WTC11 (cell line): ENCODE results near the gene BAIAP3. TPM values are rescaled to one million over a fixed set of nuclear protein-coding genes. Genes with fewer than 3 reads are reported as not detected.

Experiments
- ATAC-seq: fragments of 200-7000 bp; cut with Tn5 transposase; 2 replicates; pipeline ENCODE4 v1.10.0; 2021; ENCODE audit warnings: mild to moderate bottlenecking, moderate library complexity
- CTCF ChIA-PET: fragments of 300-600 bp; sonication (Branson Sonifier 250); formaldehyde crosslinking; loops from one replicate; lab custom pipeline; 2021; ENCODE audit warnings: antibody characterized with exemption; lab: Charles Lee
- POLR2A ChIA-PET: fragments of 350-600 bp; sonication (Branson Sonifier 250); formaldehyde crosslinking; loops from one replicate; lab custom pipeline; 2021; ENCODE audit warnings: antibody characterized with exemption; lab: Charles Lee
- DNase-seq: peaks from one replicate; pipeline ENCODE4 v3.0.0; 2021; ENCODE audit warnings: low spot score
- H3K27ac Mint-ChIP-seq: 2 replicates; pipeline ENCODE4 v1.8.0; 2021; ENCODE audit warnings: mixed read lengths
- H3K27me3 Mint-ChIP-seq: 2 replicates; pipeline ENCODE4 v1.8.0; 2021; ENCODE audit warnings: low read depth, mild to moderate bottlenecking, moderate library complexity, mixed read lengths
- H3K36me3 Mint-ChIP-seq: 2 replicates; pipeline ENCODE4 v1.8.0; 2021; ENCODE audit warnings: mixed read lengths
- H3K4me1 Mint-ChIP-seq: 2 replicates; pipeline ENCODE4 v1.8.0; 2022; ENCODE audit warnings: mixed read lengths
- H3K4me3 Mint-ChIP-seq: 2 replicates; pipeline ENCODE4 v1.8.0; 2021; ENCODE audit warnings: mild to moderate bottlenecking, moderate library complexity, mixed read lengths
- H3K9me3 Mint-ChIP-seq: 2 replicates; pipeline ENCODE4 v1.8.0; 2021; ENCODE audit warnings: mixed read lengths
- FOXJ3 ChIP-seq: sonication (generic); formaldehyde crosslinking; IDR thresholded peaks from 2 replicates; pipeline ENCODE4 v1.9.0; 2021; ENCODE audit warnings: missing genetic modification reagents, mild to moderate bottlenecking, borderline replicate concordance
- FOXK1 ChIP-seq: sonication (generic); formaldehyde crosslinking; IDR thresholded peaks from 2 replicates; pipeline ENCODE4 v1.8.0; 2022; ENCODE audit warnings: mild to moderate bottlenecking, moderate library complexity, missing genetic modification reagents
- IRF1 ChIP-seq: sonication (generic); formaldehyde crosslinking; IDR thresholded peaks from 2 replicates; pipeline ENCODE4 v1.8.0; 2023; ENCODE audit warnings: missing genetic modification reagents
- IRF2 ChIP-seq: sonication (generic); formaldehyde crosslinking; IDR thresholded peaks from 2 replicates; pipeline ENCODE4 v1.8.0; 2022; ENCODE audit warnings: low read depth, missing genetic modification reagents, borderline replicate concordance
- KAT7 ChIP-seq: sonication (generic); formaldehyde crosslinking; IDR thresholded peaks from 2 replicates; pipeline ENCODE4 v1.8.1; 2023; ENCODE audit warnings: missing genetic modification reagents, mild to moderate bottlenecking, borderline replicate concordance
- NR2C2 ChIP-seq: sonication (generic); formaldehyde crosslinking; IDR thresholded peaks from 2 replicates; pipeline ENCODE4 v1.8.0; 2022; ENCODE audit warnings: mild to moderate bottlenecking, missing genetic modification reagents
- OVOL2 ChIP-seq: fragments of 250-450 bp; sonication (Bioruptor Pico); IDR thresholded peaks from 2 replicates; pipeline ENCODE4 v1.9.0; 2021; ENCODE audit warnings: mild to moderate bottlenecking, borderline replicate concordance
- PRDM15 ChIP-seq: sonication (generic); formaldehyde crosslinking; IDR thresholded peaks from 2 replicates; pipeline ENCODE4 v1.8.0; 2022; ENCODE audit warnings: missing genetic modification reagents
- RORB ChIP-seq: fragments of 250-450 bp; sonication (Bioruptor Pico); IDR thresholded peaks from 2 replicates; pipeline ENCODE4 v1.9.0; 2021; ENCODE audit warnings: mild to moderate bottlenecking
- total RNA-seq: library from RNA; stranded (reverse); gene quantifications from 3 replicates; pipeline ENCODE4 v1.2.3, GENCODE V29; 2021
- TF ChIP-seq, protein P1 (sequence below): fragments of 250-450 bp; sonication (Bioruptor Pico); IDR thresholded peaks from 2 replicates; pipeline ENCODE4 v1.9.0; 2021; ENCODE audit warnings: mild to moderate bottlenecking, borderline replicate concordance
- TF ChIP-seq, protein P2 (sequence below): sonication (generic); formaldehyde crosslinking; IDR thresholded peaks from 2 replicates; pipeline ENCODE4 v1.8.1; 2022; ENCODE audit warnings: missing genetic modification reagents, borderline replicate concordance
- TF ChIP-seq, protein P3 (sequence below): sonication (generic); formaldehyde crosslinking; IDR thresholded peaks from 2 replicates; pipeline ENCODE4 v1.8.1; 2022; ENCODE audit warnings: mild to moderate bottlenecking, missing genetic modification reagents, moderate library complexity, borderline replicate concordance
- TF ChIP-seq, protein P4 (sequence below): fragments of 200-600 bp; IDR thresholded peaks from 2 replicates; pipeline ENCODE4 v1.8.0; 2022; ENCODE audit warnings: antibody characterized with exemption

The BAIAP3 gene
- total RNA-seq, 1 experiment from 2014 or later = 18.8 TPM

DNA sequence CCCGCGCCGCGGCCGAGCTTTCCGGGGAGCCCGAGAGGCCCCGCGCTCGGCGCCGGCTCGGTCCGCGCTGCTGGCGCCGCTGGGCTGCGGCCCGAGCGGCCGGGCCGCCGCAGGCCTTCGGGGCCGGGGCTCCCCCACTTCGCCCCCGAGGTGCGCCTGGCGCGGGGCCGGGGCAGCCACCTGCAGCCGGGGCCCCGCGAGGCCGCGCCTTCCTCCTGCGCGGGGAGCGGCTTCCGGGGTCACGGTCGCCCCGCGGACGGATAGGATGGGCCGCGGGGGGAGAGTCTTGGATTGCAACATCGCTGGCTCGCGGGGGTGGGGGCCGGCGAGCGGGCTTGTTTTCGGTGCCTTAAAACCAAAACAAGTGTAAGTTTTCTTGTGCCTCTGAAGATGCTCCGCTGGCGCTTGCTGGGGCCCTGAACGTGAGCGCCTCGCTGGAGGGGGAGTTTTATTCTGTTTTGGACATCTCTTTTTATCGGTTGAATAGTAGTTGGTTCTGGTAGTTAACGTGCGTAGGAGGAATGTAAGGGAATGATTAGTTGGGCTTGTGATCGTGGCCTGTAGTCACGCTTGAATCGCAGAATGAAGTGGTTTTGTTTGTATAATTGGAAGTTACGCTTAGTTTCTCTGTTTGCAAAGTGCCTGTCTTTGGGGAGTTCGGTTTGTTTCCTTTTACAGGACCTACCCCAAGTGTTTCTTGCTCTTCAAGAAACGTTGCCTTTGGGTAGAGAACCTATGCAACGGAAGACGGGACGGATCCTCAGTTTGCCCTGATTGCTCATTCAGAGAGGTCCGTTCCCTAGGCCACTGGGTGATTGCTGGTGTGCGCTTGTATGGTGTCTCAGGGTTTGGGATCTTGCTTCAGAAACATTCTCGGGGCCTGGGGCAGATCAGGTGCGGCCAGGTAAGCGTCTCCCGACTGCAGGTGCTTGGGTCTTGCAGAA, 23.3 kb upstream of the BAIAP3 start (continued):
- TF ChIP-seq, protein P1, sequence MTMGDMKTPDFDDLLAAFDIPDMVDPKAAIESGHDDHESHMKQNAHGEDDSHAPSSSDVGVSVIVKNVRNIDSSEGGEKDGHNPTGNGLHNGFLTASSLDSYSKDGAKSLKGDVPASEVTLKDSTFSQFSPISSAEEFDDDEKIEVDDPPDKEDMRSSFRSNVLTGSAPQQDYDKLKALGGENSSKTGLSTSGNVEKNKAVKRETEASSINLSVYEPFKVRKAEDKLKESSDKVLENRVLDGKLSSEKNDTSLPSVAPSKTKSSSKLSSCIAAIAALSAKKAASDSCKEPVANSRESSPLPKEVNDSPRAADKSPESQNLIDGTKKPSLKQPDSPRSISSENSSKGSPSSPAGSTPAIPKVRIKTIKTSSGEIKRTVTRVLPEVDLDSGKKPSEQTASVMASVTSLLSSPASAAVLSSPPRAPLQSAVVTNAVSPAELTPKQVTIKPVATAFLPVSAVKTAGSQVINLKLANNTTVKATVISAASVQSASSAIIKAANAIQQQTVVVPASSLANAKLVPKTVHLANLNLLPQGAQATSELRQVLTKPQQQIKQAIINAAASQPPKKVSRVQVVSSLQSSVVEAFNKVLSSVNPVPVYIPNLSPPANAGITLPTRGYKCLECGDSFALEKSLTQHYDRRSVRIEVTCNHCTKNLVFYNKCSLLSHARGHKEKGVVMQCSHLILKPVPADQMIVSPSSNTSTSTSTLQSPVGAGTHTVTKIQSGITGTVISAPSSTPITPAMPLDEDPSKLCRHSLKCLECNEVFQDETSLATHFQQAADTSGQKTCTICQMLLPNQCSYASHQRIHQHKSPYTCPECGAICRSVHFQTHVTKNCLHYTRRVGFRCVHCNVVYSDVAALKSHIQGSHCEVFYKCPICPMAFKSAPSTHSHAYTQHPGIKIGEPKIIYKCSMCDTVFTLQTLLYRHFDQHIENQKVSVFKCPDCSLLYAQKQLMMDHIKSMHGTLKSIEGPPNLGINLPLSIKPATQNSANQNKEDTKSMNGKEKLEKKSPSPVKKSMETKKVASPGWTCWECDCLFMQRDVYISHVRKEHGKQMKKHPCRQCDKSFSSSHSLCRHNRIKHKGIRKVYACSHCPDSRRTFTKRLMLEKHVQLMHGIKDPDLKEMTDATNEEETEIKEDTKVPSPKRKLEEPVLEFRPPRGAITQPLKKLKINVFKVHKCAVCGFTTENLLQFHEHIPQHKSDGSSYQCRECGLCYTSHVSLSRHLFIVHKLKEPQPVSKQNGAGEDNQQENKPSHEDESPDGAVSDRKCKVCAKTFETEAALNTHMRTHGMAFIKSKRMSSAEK (CRISPR knock-in tag) = no peak
- no peak for TF ChIP-seq IRF2 (CRISPR knock-in tag)
- TF ChIP-seq, protein P2, sequence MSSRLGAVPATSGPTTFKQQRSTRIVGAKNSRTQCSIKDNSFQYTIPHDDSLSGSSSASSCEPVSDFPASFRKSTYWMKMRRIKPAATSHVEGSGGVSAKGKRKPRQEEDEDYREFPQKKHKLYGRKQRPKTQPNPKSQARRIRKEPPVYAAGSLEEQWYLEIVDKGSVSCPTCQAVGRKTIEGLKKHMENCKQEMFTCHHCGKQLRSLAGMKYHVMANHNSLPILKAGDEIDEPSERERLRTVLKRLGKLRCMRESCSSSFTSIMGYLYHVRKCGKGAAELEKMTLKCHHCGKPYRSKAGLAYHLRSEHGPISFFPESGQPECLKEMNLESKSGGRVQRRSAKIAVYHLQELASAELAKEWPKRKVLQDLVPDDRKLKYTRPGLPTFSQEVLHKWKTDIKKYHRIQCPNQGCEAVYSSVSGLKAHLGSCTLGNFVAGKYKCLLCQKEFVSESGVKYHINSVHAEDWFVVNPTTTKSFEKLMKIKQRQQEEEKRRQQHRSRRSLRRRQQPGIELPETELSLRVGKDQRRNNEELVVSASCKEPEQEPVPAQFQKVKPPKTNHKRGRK (CRISPR knock-in tag) = no peak
- no peak for TF ChIP-seq IRF1
- no peak; the same call in 1 of the 2 replicates for TF ChIP-seq KAT7 (CRISPR knock-in tag)
- TF ChIP-seq, protein P3, sequence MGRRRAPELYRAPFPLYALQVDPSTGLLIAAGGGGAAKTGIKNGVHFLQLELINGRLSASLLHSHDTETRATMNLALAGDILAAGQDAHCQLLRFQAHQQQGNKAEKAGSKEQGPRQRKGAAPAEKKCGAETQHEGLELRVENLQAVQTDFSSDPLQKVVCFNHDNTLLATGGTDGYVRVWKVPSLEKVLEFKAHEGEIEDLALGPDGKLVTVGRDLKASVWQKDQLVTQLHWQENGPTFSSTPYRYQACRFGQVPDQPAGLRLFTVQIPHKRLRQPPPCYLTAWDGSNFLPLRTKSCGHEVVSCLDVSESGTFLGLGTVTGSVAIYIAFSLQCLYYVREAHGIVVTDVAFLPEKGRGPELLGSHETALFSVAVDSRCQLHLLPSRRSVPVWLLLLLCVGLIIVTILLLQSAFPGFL (CRISPR knock-in tag) = no peak
- no peak for TF ChIP-seq RORB (CRISPR knock-in tag)

DNA sequence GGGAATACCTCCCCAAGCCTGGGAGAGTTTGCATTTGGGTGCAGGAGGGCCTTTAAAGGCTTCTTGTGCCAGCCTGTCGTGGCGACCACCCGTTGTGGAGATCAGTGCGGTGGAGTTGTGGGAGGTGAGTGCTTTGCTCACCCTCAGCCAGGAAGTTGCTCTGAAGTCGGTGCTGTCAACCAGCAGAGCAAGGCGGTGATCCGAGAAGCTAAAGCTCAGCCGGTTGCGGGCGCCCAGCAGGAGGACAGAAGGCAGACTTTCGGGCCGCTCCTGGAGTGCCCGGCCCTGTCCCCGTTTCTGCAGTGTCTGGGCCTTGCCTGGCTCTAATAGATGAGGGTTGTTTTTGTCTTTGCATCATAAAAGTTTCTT, 22.6 kb upstream of the BAIAP3 start:
- Mint-ChIP-seq H3K36me3 (peaks cover 16% of the 10 kb centered on the region), H3K4me3 (peak overlapping the region; percentile 90), H3K27me3 (no peaks in the 10 kb centered on the region), H3K9me3 (no peaks in the 10 kb centered on the region), H3K27ac (peak overlapping the region; percentile 89), H3K4me1 (peaks cover 8% of the 10 kb centered on the region)
- ATAC-seq (no peak), DNase-seq (no peak)
- ChIA-PET POLR2A (no interaction called here), CTCF (interaction anchor here (0.5 kb wide), 1 partner anchor 102 kb away, joined by 4 read pairs; no protein-coding TSS in a partner anchor)
- no peak for TF ChIP-seq PRDM15 (CRISPR knock-in tag)
- TF ChIP-seq OVOL2 (CRISPR knock-in tag) = no peak
- TF ChIP-seq, protein P1 (CRISPR knock-in tag) = no peak
- TF ChIP-seq FOXJ3 (CRISPR knock-in tag) = no peak
- no peak for TF ChIP-seq FOXK1 (CRISPR knock-in tag)
- no peak for TF ChIP-seq NR2C2 (CRISPR knock-in tag)
- TF ChIP-seq, protein P4, sequence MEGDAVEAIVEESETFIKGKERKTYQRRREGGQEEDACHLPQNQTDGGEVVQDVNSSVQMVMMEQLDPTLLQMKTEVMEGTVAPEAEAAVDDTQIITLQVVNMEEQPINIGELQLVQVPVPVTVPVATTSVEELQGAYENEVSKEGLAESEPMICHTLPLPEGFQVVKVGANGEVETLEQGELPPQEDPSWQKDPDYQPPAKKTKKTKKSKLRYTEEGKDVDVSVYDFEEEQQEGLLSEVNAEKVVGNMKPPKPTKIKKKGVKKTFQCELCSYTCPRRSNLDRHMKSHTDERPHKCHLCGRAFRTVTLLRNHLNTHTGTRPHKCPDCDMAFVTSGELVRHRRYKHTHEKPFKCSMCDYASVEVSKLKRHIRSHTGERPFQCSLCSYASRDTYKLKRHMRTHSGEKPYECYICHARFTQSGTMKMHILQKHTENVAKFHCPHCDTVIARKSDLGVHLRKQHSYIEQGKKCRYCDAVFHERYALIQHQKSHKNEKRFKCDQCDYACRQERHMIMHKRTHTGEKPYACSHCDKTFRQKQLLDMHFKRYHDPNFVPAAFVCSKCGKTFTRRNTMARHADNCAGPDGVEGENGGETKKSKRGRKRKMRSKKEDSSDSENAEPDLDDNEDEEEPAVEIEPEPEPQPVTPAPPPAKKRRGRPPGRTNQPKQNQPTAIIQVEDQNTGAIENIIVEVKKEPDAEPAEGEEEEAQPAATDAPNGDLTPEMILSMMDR = no peak
